Measurements from ENCODE around the gene NOS1AP. TPM values are rescaled to one million over a fixed set of nuclear protein-coding genes. Genes with fewer than 3 reads are reported as not detected.

Gene NOS1AP
- polyA plus RNA-seq, 4 donors, result 0.89 to 2.1 (median 1.7) TPM

GRCh38 chr1:162390396-162391185 lies 321.1 kb downstream of the NOS1AP start:
- FAIRE-seq (no peak), DNase-seq (peak in 1 of 2 donors; percentile 31)
- Histone ChIP-seq H3K27ac (ENCODE audit: low read depth in 1 of 3, low read length in 2 of 3) (peak overlapping the region in 1 of 3 donors; percentile 44), H3K9me3 (ENCODE audit: control insufficient read depth in 2 of 2, insufficient read depth in 1 of 2, low read depth in 1 of 2, low read length in 1 of 2) (no peaks in the 10 kb centered on the region), H3K36me3 (ENCODE audit: control insufficient read depth in 3 of 3, insufficient read depth in 2 of 3, low read depth in 1 of 3, low read length in 3 of 3) (peaks cover 0 to 7% (median 0%) of the 10 kb centered on the region in 3 donors), H3K4me3 (ENCODE audit: low read depth in 1 of 3, low read length in 3 of 3) (no peak overlapping the region), H3K4me1 (ENCODE audit: control insufficient read depth in 3 of 3, insufficient read depth in 2 of 3, low read depth in 1 of 3, low read length in 2 of 3) (peaks cover 0 to 29% (median 7%) of the 10 kb centered on the region in 3 donors), H3K27me3 (ENCODE audit: control insufficient read depth in 3 of 3, insufficient read depth in 3 of 3, low read length in 3 of 3) (no peaks in the 10 kb centered on the region)
- 67 to 76% (median 71%) methylated on average over 15 of the region's 15 CpGs for WGBS, 3 donors

GRCh38 chr1:162391790-162392563 lies 322.5 kb downstream of the NOS1AP start:
- Histone ChIP-seq H3K27ac (ENCODE audit: low read depth in 1 of 3, low read length in 2 of 3) (no peak overlapping the region), H3K9me3 (ENCODE audit: control insufficient read depth in 2 of 2, insufficient read depth in 1 of 2, low read depth in 1 of 2, low read length in 1 of 2) (no peaks in the 10 kb centered on the region), H3K4me3 (ENCODE audit: low read depth in 1 of 3, low read length in 3 of 3) (no peak overlapping the region), H3K36me3 (ENCODE audit: control insufficient read depth in 3 of 3, insufficient read depth in 2 of 3, low read depth in 1 of 3, low read length in 3 of 3) (no peaks in the 10 kb centered on the region), H3K27me3 (ENCODE audit: control insufficient read depth in 3 of 3, insufficient read depth in 3 of 3, low read length in 3 of 3) (no peaks in the 10 kb centered on the region), H3K4me1 (ENCODE audit: control insufficient read depth in 3 of 3, insufficient read depth in 2 of 3, low read depth in 1 of 3, low read length in 2 of 3) (peaks cover 0 to 29% (median 7%) of the 10 kb centered on the region in 3 donors)
- DNase-seq (peak; percentile 62 to 74), FAIRE-seq (peak; percentile 41)
- 24 to 50% (median 46%) methylated on average over 4 of the region's 4 CpGs for WGBS, 3 donors

GRCh38 chr1:162396201-162396906 lies 326.9 kb downstream of the NOS1AP start:
- Histone ChIP-seq H3K4me3 (ENCODE audit: low read depth in 1 of 3, low read length in 3 of 3) (no peak overlapping the region), H3K27me3 (ENCODE audit: control insufficient read depth in 3 of 3, insufficient read depth in 3 of 3, low read length in 3 of 3) (peaks cover 0 to 6% (median 3%) of the 10 kb centered on the region in 3 donors), H3K9me3 (ENCODE audit: control insufficient read depth in 2 of 2, insufficient read depth in 1 of 2, low read depth in 1 of 2, low read length in 1 of 2) (no peaks in the 10 kb centered on the region), H3K4me1 (ENCODE audit: control insufficient read depth in 3 of 3, insufficient read depth in 2 of 3, low read depth in 1 of 3, low read length in 2 of 3) (peaks cover 0 to 5% (median 3%) of the 10 kb centered on the region in 3 donors), H3K27ac (ENCODE audit: low read depth in 1 of 3, low read length in 2 of 3) (no peak overlapping the region), H3K36me3 (ENCODE audit: control insufficient read depth in 3 of 3, insufficient read depth in 2 of 3, low read depth in 1 of 3, low read length in 3 of 3) (no peaks in the 10 kb centered on the region)
- FAIRE-seq (no peak), DNase-seq (no peak)
- 70 to 84% (median 77%) methylated on average over 3 of the region's 3 CpGs for WGBS, 3 donors

DNA sequence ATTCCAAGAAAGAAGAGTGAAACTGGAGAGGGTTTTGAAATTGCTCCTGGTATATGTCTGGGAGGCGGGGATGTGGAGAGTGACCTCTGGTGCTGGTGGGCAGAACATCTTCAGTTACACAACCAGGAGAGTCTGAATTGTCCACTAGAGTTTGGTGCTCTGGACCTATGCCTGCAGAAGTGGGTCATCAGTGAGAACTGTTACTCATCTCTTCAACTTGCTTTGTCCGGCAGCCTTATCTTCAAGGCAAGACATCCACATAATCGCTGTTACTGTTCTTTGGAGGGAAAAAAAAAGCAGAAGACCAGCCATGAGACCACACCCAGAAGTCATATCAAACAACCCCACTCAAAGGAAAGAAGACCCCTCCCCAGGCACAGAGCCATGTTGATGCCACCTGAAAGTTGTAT lies 327.6 kb downstream of the NOS1AP start:
- FAIRE-seq, result no peak
- Histone ChIP-seq H3K36me3 (ENCODE audit: control insufficient read depth in 3 of 3, insufficient read depth in 2 of 3, low read depth in 1 of 3, low read length in 3 of 3) (no peaks in the 10 kb centered on the region), H3K27me3 (ENCODE audit: control insufficient read depth in 3 of 3, insufficient read depth in 3 of 3, low read length in 3 of 3) (peaks cover 0 to 6% (median 3%) of the 10 kb centered on the region in 3 donors), H3K4me1 (ENCODE audit: control insufficient read depth in 3 of 3, insufficient read depth in 2 of 3, low read depth in 1 of 3, low read length in 2 of 3) (no peaks in the 10 kb centered on the region), H3K27ac (ENCODE audit: low read depth in 1 of 3, low read length in 2 of 3) (no peak overlapping the region), H3K9me3 (ENCODE audit: control insufficient read depth in 2 of 2, insufficient read depth in 1 of 2, low read depth in 1 of 2, low read length in 1 of 2) (no peaks in the 10 kb centered on the region), H3K4me3 (ENCODE audit: low read depth in 1 of 3, low read length in 3 of 3) (no peak overlapping the region)
- no peak for DNase-seq
- 76 to 90% (median 83%) methylated on average over 3 of the region's 3 CpGs for WGBS, 3 donors

GRCh38 chr1:162397943-162398560 lies 328.6 kb downstream of the NOS1AP start:
- H3K4me1 ChIP-seq (ENCODE audit: control insufficient read depth in 3 of 3, insufficient read depth in 2 of 3, low read depth in 1 of 3, low read length in 2 of 3), result no peaks in the 10 kb centered on the region
- peaks cover 0 to 6% (median 3%) of the 10 kb centered on the region in 3 donors for H3K27me3 ChIP-seq (ENCODE audit: control insufficient read depth in 3 of 3, insufficient read depth in 3 of 3, low read length in 3 of 3)
- DNase-seq (no peak), FAIRE-seq (no peak)
- no peak overlapping the region for H3K4me3 ChIP-seq (ENCODE audit: low read depth in 1 of 3, low read length in 3 of 3)
- H3K36me3 ChIP-seq (ENCODE audit: control insufficient read depth in 3 of 3, insufficient read depth in 2 of 3, low read depth in 1 of 3, low read length in 3 of 3), result no peaks in the 10 kb centered on the region
- no peak overlapping the region for H3K27ac ChIP-seq (ENCODE audit: low read depth in 1 of 3, low read length in 2 of 3)
- H3K9me3 ChIP-seq (ENCODE audit: control insufficient read depth in 2 of 2, insufficient read depth in 1 of 2, low read depth in 1 of 2, low read length in 1 of 2), result no peaks in the 10 kb centered on the region
- WGBS, 3 donors, result 67 to 87% (median 78%) methylated on average over 3 of the region's 3 CpGs

GRCh38 chr1:162398999-162399580 lies 329.6 kb downstream of the NOS1AP start:
- DNase-seq (no peak), FAIRE-seq (no peak)
- Histone ChIP-seq H3K27me3 (ENCODE audit: control insufficient read depth in 3 of 3, insufficient read depth in 3 of 3, low read length in 3 of 3) (peaks cover 0 to 6% (median 3%) of the 10 kb centered on the region in 3 donors), H3K9me3 (ENCODE audit: control insufficient read depth in 2 of 2, insufficient read depth in 1 of 2, low read depth in 1 of 2, low read length in 1 of 2) (no peaks in the 10 kb centered on the region), H3K36me3 (ENCODE audit: control insufficient read depth in 3 of 3, insufficient read depth in 2 of 3, low read depth in 1 of 3, low read length in 3 of 3) (no peaks in the 10 kb centered on the region), H3K4me1 (ENCODE audit: control insufficient read depth in 3 of 3, insufficient read depth in 2 of 3, low read depth in 1 of 3, low read length in 2 of 3) (no peaks in the 10 kb centered on the region), H3K27ac (ENCODE audit: low read depth in 1 of 3, low read length in 2 of 3) (no peak overlapping the region), H3K4me3 (ENCODE audit: low read depth in 1 of 3, low read length in 3 of 3) (no peak overlapping the region)
- 81 to 91% (median 87%) methylated on average over 8 of the region's 8 CpGs for WGBS, 3 donors

- no peaks in the 10 kb centered on the region for H3K9me3 ChIP-seq (ENCODE audit: control insufficient read depth in 2 of 2, insufficient read depth in 1 of 2, low read depth in 1 of 2, low read length in 1 of 2)
- H3K4me1 ChIP-seq (ENCODE audit: control insufficient read depth in 3 of 3, insufficient read depth in 2 of 3, low read depth in 1 of 3, low read length in 2 of 3), result no peaks in the 10 kb centered on the region
- peaks cover 0 to 6% (median 3%) of the 10 kb centered on the region in 3 donors for H3K27me3 ChIP-seq (ENCODE audit: control insufficient read depth in 3 of 3, insufficient read depth in 3 of 3, low read length in 3 of 3)
- FAIRE-seq (no peak), DNase-seq (no peak)
- no peak overlapping the region for H3K4me3 ChIP-seq (ENCODE audit: low read depth in 1 of 3, low read length in 3 of 3)
- no peak overlapping the region for H3K27ac ChIP-seq (ENCODE audit: low read depth in 1 of 3, low read length in 2 of 3)
- 86 to 91% (median 88%) methylated on average over 10 of the region's 10 CpGs for WGBS, 3 donors
- H3K36me3 ChIP-seq (ENCODE audit: control insufficient read depth in 3 of 3, insufficient read depth in 2 of 3, low read depth in 1 of 3, low read length in 3 of 3), result no peaks in the 10 kb centered on the region
Observed at GRCh38 chr1:162400790-162401355, 331.4 kb downstream of the NOS1AP start.
